ENCODE measurements around the gene CCDC85C.

GRCh38 chr14:99466758-99467157, 137.2 kb downstream of the CCDC85C start:
- TF ChIP-seq, protein P1, sequence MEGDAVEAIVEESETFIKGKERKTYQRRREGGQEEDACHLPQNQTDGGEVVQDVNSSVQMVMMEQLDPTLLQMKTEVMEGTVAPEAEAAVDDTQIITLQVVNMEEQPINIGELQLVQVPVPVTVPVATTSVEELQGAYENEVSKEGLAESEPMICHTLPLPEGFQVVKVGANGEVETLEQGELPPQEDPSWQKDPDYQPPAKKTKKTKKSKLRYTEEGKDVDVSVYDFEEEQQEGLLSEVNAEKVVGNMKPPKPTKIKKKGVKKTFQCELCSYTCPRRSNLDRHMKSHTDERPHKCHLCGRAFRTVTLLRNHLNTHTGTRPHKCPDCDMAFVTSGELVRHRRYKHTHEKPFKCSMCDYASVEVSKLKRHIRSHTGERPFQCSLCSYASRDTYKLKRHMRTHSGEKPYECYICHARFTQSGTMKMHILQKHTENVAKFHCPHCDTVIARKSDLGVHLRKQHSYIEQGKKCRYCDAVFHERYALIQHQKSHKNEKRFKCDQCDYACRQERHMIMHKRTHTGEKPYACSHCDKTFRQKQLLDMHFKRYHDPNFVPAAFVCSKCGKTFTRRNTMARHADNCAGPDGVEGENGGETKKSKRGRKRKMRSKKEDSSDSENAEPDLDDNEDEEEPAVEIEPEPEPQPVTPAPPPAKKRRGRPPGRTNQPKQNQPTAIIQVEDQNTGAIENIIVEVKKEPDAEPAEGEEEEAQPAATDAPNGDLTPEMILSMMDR (IDR thresholded peaks at IDR 0.05) = no peak
- TF ChIP-seq POLR2A (IDR thresholded peaks at IDR 0.05) = no peak

Data from prostate gland (tissue), 2 donors.